Measurements from ENCODE around the gene GXYLT2.

DNA sequence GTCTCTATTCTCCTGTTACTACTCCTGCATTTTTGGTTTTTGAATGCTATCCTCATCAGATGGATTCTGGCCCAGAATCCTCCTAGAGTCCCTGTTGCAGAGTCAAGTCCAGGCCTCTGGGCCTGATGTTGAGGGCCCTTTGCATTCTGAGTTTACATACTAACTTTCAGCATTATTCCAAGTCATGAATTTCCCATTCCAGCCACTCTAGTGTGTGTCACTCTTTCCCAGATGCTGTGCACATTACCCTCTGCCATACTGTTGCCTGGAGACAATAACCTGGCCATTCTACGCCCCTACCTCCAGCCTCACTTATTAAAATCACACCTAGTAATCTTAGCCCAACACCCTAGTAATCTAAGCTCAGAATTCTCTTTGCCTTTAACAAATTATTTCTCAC, 53.4 kb downstream of the GXYLT2 start:
- TF ChIP-seq POLR2AphosphoS5 (IDR thresholded peaks at IDR 0.05), result no peak
- no peak for TF ChIP-seq POLR2A (IDR thresholded peaks at IDR 0.05)

Data from transverse colon (tissue), 3 donors.